Stimulated activated CD4-positive, alpha-beta T cell treated with anti-CD3 and anti-CD28 coated beads, TNF-alpha, amount 100 ng/mL, for 48 hours (primary cell): ENCODE measurements around the gene TMA7.

ENCODE experiments used
- DNase-seq, 3 donors: peaks; one replicate each; pipeline ENCODE4 v3.0.0-alpha.2; 2020; ENCODE audit warnings: low read depth in 3 of 3

Gene TMA7

DNA sequence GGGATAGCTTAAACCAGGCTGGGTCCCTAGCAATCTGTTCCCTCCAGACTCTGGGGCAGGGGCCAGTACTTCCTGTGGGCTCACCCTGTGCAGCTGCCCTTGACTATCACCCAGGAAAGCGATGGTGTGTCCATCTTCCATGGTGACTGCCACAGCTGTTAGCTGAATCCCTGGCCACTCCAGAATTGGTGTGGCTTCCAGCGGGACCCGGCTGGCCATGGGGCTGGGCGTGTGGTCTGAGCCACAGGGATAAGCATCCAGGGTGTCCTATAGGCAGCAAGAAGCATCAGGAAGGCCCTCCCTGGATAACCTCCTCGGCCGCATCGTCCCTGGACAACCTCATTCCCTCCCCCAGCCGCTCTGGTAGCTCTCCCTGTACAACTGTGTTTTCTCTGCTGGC lies 17.4 kb upstream of the TMA7 start:
- no peak for DNase-seq

GRCh38 chr3:48423241-48423882 lies 16.7 kb upstream of the TMA7 start:
- no peak for DNase-seq

- DNase-seq, result no peak
Observed at GRCh38 chr3:48423883-48424695, 16.0 kb upstream of the TMA7 start.

DNA sequence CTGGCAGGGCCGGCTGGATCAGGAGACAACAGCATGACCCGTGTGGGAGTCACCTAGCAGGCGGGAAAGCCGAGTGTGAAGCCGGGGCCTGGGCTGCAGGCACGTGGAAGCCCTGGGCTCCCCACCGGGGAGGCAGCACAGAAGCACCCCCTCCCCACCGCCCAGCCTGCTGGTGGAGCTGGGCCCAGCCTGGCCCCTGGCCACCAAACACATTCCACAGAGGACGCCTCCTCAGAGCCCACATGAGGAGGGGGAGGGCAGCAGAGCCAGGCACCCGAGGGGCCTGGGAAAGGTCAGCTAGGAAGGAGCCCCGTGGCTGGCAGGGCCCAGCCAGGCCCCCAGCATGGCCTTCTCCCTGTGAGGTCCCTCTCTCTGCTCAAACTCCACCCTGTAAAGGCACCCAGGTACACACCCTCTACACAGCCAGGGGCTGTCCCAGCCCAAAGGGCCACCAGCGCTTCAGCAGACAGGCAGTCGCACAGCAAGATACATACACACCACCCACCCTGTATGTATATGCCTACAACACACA lies 14.7 kb upstream of the TMA7 start:
- no peak for DNase-seq

- no peak for DNase-seq
Observed at GRCh38 chr3:48426401-48426909, 13.6 kb upstream of the TMA7 start.

GRCh38 chr3:48426944-48427629 lies 13.0 kb upstream of the TMA7 start:
- DNase-seq, result no peak

- DNase-seq, result no peak
Observed at GRCh38 chr3:48427630-48427962, 12.5 kb upstream of the TMA7 start.

DNA sequence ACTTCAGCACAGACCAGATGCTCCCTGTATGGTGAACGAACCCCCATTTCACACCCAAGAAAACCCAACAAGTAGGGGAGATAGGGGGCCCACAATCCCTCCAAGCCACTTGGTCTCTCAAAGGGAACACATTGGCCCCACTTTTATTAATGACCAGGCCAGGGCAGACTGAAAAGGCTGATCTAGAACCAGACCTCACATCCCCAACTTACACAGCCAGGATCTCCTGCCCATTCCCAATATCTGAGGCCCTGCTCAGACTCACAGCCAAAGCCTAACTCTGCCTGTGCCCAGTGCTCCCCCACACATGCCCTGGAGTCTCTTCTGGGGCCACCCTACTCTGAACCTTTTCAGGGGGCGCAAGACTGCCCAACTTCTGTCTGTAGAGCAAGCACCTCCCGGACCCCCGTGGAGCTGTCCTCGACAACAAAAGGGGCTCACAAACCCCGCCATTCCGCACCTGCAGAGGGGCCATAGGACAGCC lies 11.9 kb upstream of the TMA7 start:
- no peak for DNase-seq

GRCh38 chr3:48428572-48429316 lies 11.3 kb upstream of the TMA7 start:
- DNase-seq, result no peak

DNA sequence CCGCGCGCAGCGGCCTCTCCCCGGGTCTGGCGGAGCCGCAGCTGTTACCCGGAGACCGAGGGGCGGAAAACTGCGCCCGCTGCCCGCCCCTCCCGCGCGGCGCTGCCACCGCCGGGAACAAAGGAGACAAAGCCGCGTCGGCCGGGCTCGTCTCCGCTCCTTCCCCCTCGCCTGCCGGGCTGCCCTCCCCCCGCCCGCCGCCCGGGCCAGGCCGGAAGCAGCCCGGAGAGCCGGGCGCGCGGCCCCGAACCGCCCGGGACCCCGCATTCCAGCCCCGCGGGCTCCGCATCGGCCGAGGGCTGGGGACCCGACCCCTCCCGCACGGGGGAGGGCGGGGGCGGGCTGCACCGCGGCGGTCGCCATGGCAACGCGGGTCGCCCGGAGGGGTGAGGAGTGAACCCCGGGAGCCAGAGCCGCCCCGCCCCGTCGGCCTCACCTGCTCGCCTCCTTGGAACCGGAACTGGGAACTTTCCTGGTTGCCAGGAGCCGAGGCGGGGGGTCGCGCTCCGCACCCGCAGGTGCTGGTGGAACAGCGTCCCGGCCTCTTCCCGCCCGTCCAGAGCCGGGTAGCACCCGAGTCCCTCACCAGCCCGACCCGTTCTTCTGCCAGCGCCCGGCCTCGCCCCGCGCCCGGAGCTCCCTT lies 10.6 kb upstream of the TMA7 start:
- peak in 1 of 3 donors; percentile 40 for DNase-seq

DNA sequence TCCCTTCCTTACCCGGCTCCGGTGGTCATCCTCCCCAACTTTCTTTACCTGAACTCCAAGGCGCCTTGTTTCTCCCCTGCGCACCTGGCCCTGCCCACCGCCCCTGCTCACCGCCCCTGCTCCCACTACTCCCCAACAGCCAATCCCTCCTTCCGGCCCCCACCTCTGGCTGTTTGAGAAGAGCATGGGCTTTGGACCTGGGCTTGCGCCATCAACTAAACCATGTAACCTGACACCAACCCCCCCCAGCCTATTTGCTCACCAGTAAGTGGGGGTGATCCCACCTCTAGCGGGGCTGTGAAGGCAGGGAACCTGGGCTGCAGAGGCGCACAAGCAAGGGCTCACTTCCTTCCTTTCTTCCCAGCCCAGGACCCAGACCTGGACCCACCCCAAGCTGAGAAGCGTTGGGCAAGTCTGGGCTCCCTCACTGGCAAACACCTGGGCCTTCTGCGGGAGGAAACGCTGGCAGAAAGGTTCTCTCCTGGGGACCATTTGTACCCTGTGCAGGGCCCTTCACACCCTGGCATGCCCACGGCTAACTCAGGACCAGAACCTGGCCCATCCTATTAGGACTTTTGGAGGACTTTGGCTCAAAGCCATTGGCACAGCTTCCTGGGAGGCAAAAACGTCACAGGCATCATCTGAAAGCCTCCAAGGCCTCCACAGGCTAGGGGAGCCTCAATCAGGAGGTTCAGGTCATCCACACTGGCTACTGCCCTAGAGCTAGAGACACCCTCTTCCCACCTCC lies 9.9 kb upstream of the TMA7 start, which contains the start of gene PLXNB1:
Gene PLXNB1 (minus strand): TSS at position 127 of the 748 bp plus-strand sequence. CDS start 5,475 bp downstream, outside the sequence.
- no peak for DNase-seq

DNA sequence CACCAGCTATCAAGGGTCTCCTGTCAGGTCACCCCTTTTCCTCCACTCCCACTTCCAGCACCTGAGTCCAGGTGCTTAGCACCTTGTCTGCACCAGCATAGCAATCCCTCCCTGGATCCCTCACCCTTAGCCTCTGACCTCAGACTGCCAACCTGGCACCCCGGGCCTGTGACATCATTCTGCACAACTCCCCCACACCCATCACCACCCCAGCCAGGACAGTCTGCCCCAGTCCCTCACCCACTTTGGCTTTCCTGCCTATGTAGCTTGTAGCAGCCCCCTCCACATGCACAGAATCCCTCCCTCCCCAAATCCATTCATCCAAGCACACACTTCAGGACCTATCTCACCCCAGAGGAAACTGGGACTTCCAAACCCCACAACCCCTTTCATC lies 9.4 kb upstream of the TMA7 start:
- no peak for DNase-seq

GRCh38 chr3:48431224-48432029 lies 8.6 kb upstream of the TMA7 start:
- no peak for DNase-seq

- no peak for DNase-seq
Observed at GRCh38 chr3:48432411-48433371, 7.4 kb upstream of the TMA7 start.

DNA sequence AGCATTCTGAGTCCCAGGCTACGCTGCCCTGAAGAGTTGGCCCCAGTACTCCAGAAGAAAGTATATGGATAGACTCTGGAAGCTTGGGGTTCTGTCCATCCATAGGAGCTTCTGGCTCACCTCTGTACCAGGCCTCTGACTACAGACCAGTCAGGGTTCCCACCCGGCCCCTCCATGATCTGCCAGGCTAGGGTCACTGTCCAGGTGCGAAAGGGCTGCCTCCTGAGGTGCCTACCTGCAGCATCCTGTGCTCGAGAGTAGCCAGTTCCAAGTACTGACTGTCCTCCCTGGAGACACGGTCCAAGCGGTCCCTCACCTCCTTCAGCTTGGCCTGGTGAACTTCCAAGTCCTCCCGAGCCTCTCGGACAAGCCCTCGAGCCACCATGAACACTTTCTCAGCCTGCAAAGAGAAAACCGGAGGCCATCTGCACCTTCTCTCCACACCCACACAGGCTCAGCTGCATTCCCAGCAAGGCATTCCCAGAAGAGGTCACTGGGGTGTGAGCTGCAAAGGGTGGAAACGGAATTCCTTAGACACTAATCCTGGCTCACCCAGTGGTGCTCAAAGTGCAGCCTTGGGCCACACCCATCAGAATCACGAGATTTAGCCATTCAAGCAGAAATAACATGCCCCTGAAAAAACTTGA lies 6.5 kb upstream of the TMA7 start:
- DNase-seq, result no peak

DNA sequence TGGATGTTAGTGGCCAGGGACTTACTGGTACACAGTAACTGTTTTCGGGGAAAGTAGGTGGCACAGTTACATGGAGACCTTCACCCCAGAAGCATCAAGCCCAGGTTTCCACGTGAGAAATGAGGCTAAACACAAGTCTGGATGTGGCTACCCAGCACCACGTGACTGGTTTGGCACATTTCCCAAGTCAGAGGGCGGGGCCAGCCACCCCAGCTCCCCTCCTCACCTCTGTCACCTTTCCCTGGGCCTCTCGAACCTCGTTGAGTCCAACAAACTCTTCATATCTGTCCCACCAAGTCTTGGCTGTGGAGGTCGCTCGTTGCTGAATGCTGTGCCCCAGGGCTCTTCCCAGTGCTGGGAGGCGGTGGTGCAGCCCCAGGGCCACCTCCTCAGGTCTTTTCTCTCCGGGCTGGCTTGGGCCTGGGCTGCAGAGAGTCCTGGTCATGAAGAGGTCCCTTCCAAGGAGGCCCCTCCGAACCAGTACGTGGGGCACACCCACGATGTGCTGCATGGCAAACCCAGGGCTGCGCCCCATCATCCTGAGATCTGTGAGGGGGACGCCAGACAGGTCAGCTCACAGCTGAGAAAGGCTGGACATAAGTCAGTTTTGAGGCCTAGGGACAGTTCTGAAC lies 5.3 kb upstream of the TMA7 start:
- no peak for DNase-seq

GRCh38 chr3:48435223-48435595 lies 4.8 kb upstream of the TMA7 start:
- no peak for DNase-seq
